ENCODE measurements around the gene ZNF865. TPM values are rescaled to one million over a fixed set of nuclear protein-coding genes. Genes with fewer than 3 reads are reported as not detected.

ZNF865 gene
- total and polyA plus RNA-seq, 2 of the 4 experiments (the other 2 are of a cell fraction) = under 0.01 to 4.6 TPM

DNA sequence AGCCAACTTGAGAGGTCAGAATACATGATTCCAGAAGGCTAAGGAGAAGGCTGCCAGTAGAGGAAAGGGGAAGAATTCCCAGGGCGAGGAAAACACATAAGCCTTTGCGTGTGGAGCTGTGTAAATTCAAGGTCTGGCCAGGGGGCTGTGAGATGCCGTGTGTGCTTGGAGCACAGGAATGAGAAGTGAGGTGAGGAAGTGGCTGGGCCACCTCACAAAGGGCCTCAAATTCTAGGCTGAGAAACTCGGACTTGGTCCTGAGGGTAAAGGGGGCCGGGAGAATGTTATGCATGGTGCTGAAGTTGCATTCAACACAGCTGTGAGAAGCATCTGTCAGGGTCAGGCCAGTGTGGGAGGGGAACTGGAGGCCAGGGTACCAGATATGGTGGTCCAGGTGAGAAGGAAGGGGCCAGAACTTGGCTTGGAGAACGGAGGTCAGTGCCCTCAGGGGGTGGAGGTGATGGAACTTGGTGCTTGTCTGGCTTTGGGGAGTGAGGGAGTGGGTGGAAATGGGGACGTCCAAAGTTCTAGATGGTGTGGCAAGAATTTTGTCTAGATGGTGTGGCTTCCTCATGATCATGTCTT, 30.5 kb downstream of the ZNF865 start:
- H2AK5ac ChIP-seq (ENCODE audit: low read depth, low read length) = peak overlapping the region; percentile 97; the same call in 1 of the 2 replicates
- peak overlapping the region; percentile 88 for H3K4me3 ChIP-seq (ENCODE audit: insufficient read depth, low read depth, low read length)
- no peak overlapping the region for H3K56ac ChIP-seq (ENCODE audit: extremely low read depth, insufficient read depth, low read length)
- no peaks in the 10 kb centered on the region for H3K9me3 ChIP-seq (ENCODE audit: control insufficient read depth, insufficient read depth, low read length)
- peaks cover 26 to 60% of the 10 kb centered on the region in 2 experiments for H3K79me1 ChIP-seq (ENCODE audit: low read depth in 1 of 2, low read length in 2 of 2)
- peak overlapping the region; percentile 97 to 99; a peak in 3 of 4 replicates for H4K8ac ChIP-seq (ENCODE audit: low read depth in 2 of 2, low read length in 2 of 2)
- H2BK15ac ChIP-seq (ENCODE audit: low read depth, low read length) = no peak overlapping the region
- DNase-seq = no peak
- H3K14ac ChIP-seq (replicated peaks; ENCODE audit: low read depth, low read length) = peak overlapping the region; percentile 97
- H3K27me3 ChIP-seq (ENCODE audit: control insufficient read depth, insufficient read depth, low read length) = no peaks in the 10 kb centered on the region
- H3K4me2 ChIP-seq (ENCODE audit: low read depth, low read length) = peak overlapping the region; percentile 98
- no TSS peak for BruUV-seq (replicated peaks)
- H4K91ac ChIP-seq (ENCODE audit: insufficient read depth, low read depth, low read length) = no peak overlapping the region
- intact Hi-C loops (cut with micrococcal nuclease) (loop anchor here (10.0 kb wide), 1 partner anchor 429 kb away; no protein-coding TSS in a partner anchor), in situ Hi-C loops (cut with MboI; ENCODE audit: low sequenced_read_pairs) (loop anchor here (25.0 kb wide), 2 partner anchors 349 to 524 kb away; partner anchors contain the start of genes BRSK1, HSPBP1 and PPP1R12C), dilution Hi-C loops (cut with HindIII; ENCODE audit: low sequenced_read_pairs, unreplicated experiment) (no loop called here)
- no peak overlapping the region for H3K18ac ChIP-seq (ENCODE audit: low read depth, low read length)
- H3K27ac ChIP-seq (ENCODE audit: insufficient read depth, low read length) = peak overlapping the region; percentile 92; the same call in 1 of the 2 replicates
- no peak overlapping the region for H2BK5ac ChIP-seq (ENCODE audit: low read depth, low read length, poor library complexity, severe bottlenecking)
- 0 out of 2 replicates have a peak, but pooled peaks cover 9% of the 10 kb centered on the region for H4K20me1 ChIP-seq (ENCODE audit: insufficient read depth, low read length)
- H2BK20ac ChIP-seq (ENCODE audit: low read depth, low read length) = no peak overlapping the region
- CTCF ChIA-PET = interaction anchor here (0.6 to 1.6 kb wide), 2 partner anchors 17 to 18 kb away, joined by 3 to 4 read pairs; no protein-coding TSS in a partner anchor
- H3K23ac ChIP-seq (ENCODE audit: low read depth, low read length) = peak overlapping the region; percentile 38; the same call in 1 of the 2 replicates
- no peak overlapping the region for H2BK120ac ChIP-seq (ENCODE audit: low read depth, low read length)
- peaks cover 11% of the 10 kb centered on the region for H3K4me1 ChIP-seq (ENCODE audit: control insufficient read depth, insufficient read depth, low read length)
- H4K5ac ChIP-seq (ENCODE audit: low read depth, low read length) = peak overlapping the region; percentile 98
- H2AK9ac ChIP-seq (replicated peaks; ENCODE audit: low read depth, low read length, poor library complexity) = peak overlapping the region; percentile 81
- POLR2A ChIA-PET (ENCODE audit: unreplicated experiment) = interaction anchor here (0.5 kb wide), 1 partner anchor 543 kb away, joined by 4 read pairs; no protein-coding TSS in a partner anchor
- 76% methylated on average over 6 of the region's 7 CpGs; no CpG with 5 or more reads in 1 of the 2 experiments for WGBS, 2 experiments (ENCODE audit: extremely low coverage in 2 of 2, insufficient read length in 1 of 2)
- peak overlapping the region; percentile 96 for H3K4ac ChIP-seq (ENCODE audit: low read depth, low read length)
- peaks cover 4% of the 10 kb centered on the region; the same call in 1 of the 2 replicates for H3K36me3 ChIP-seq (ENCODE audit: control insufficient read depth, insufficient read depth, low read length)
- no peak for TF ChIP-seq POLR2A (IDR thresholded peaks at IDR 0.05; ENCODE audit: low read depth, low read length)
- no peak for ATAC-seq (ENCODE audit: low read depth)
- H3K9ac ChIP-seq (ENCODE audit: low read depth, low read length) = peak overlapping the region; percentile 98
- H3K9me1 ChIP-seq (ENCODE audit: insufficient read depth, low read length) = peaks cover 18% of the 10 kb centered on the region
- no peak overlapping the region for H2AFZ ChIP-seq (replicated peaks; ENCODE audit: low read length, poor library complexity)

Data from IMR-90 (cell line).